Mucosa of stomach (tissue), 1 donor: ENCODE data around the gene UCP2.

Experiments
- H3K27me3 ChIP-seq: one replicate; pipeline ENCODE4 v1.7.0; 2013; ENCODE audit warnings: mild to moderate bottlenecking, low read length; ENCODE audit not compliant: control insufficient read depth, insufficient read depth
- H3K36me3 ChIP-seq: one replicate; pipeline ENCODE4 v1.7.0; 2013; ENCODE audit warnings: low read length; ENCODE audit not compliant: control insufficient read depth, insufficient read depth
- H3K4me1 ChIP-seq: one replicate; pipeline ENCODE4 v1.7.0; 2013; ENCODE audit warnings: mild to moderate bottlenecking, low read length; ENCODE audit not compliant: control insufficient read depth, insufficient read depth
- H3K4me3 ChIP-seq: one replicate; pipeline ENCODE4 v1.7.0; 2013; ENCODE audit warnings: low read length
- H3K9ac ChIP-seq: one replicate; pipeline ENCODE4 v1.7.0; 2013; ENCODE audit warnings: mild to moderate bottlenecking, low read length, moderate library complexity
- H3K9me3 ChIP-seq: one replicate; pipeline ENCODE4 v1.7.0; 2013; ENCODE audit warnings: mild to moderate bottlenecking, low read length, moderate library complexity; ENCODE audit not compliant: control insufficient read depth
- donor health status: Pancreatic carcinoma.

The UCP2 gene

DNA sequence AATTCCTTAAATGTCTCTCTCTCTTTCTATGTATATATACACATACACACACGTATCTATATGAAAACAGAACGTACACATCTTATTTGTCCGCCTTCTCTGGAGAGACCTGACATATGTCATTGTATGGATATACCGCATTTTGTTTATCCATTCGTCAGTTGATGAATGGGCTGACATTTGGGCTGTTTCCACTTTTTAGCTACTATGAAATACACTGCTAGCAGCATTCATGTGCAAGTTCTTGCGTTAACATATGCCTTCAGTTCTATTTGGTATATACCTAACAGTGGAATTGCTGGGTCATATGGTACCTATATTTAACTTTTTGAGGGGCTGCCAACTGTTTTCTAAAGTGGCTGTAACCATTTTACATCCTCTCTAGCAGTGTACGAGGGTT is 49.9 kb downstream of the UCP2 start:
- Histone ChIP-seq H3K9me3 (no peaks in the 10 kb centered on the region), H3K27me3 (no peaks in the 10 kb centered on the region), H3K4me1 (no peaks in the 10 kb centered on the region), H3K36me3 (no peaks in the 10 kb centered on the region), H3K4me3 (no peak overlapping the region), H3K9ac (no peak overlapping the region)

DNA sequence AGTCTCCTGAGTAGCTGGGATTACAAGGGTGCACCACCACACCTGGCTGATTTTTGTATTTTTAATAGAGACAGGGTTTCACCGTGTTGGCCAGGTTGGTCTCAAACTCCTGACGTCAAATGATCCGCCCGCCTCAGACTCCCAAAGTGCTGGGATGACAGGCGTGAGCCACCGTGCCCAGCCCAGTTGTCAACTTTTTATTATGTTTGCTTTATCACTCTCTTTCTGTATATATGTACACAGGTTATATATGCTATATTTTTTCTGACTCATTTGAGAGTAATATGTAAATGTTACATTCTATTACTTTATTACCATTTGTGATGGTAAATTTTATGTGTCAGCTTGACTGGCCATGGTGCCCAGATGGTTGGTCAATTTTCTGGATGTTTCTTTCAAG is 50.7 kb downstream of the UCP2 start:
- no peak overlapping the region for H3K9ac ChIP-seq
- H3K4me1 ChIP-seq: no peaks in the 10 kb centered on the region
- H3K36me3 ChIP-seq: no peaks in the 10 kb centered on the region
- H3K27me3 ChIP-seq: no peaks in the 10 kb centered on the region
- no peaks in the 10 kb centered on the region for H3K9me3 ChIP-seq
- H3K4me3 ChIP-seq: no peak overlapping the region

GRCh38 chr11:73931039-73931645 is 51.5 kb downstream of the UCP2 start:
- no peaks in the 10 kb centered on the region for H3K36me3 ChIP-seq
- H3K9ac ChIP-seq: no peak overlapping the region
- no peaks in the 10 kb centered on the region for H3K4me1 ChIP-seq
- H3K4me3 ChIP-seq: no peak overlapping the region
- no peaks in the 10 kb centered on the region for H3K27me3 ChIP-seq
- H3K9me3 ChIP-seq: no peaks in the 10 kb centered on the region

- H3K27me3 ChIP-seq: no peaks in the 10 kb centered on the region
- no peak overlapping the region for H3K9ac ChIP-seq
- H3K4me1 ChIP-seq: no peaks in the 10 kb centered on the region
- H3K4me3 ChIP-seq: no peak overlapping the region
- H3K9me3 ChIP-seq: no peaks in the 10 kb centered on the region
- H3K36me3 ChIP-seq: no peaks in the 10 kb centered on the region
These were observed 53.3 kb downstream of the UCP2 start for GRCh38 chr11:73929388-73929787.
